H1 (cell line): Measurements from ENCODE around the gene WNT2.
"Not testable (repeated sequence)": the region's sequence is repeated elsewhere in the genome, so short reads cannot be mapped to it uniquely, and the experiment has no call there.

Source experiments
- BACH1 ChIP-seq: IDR thresholded peaks from 2 replicates; pipeline ENCODE4 v1.6.1; 2012; ENCODE audit warnings: low read length, improper control_type of control experiment
- EZH2 ChIP-seq: fragments of 200-600 bp; sonication (generic); IDR thresholded peaks from 2 replicates; pipeline ENCODE4 v1.7.1; 2012; ENCODE audit warnings: low read depth, mild to moderate bottlenecking, moderate library complexity, low read length, inconsistent platforms; ENCODE audit not compliant: severe bottlenecking

DNA sequence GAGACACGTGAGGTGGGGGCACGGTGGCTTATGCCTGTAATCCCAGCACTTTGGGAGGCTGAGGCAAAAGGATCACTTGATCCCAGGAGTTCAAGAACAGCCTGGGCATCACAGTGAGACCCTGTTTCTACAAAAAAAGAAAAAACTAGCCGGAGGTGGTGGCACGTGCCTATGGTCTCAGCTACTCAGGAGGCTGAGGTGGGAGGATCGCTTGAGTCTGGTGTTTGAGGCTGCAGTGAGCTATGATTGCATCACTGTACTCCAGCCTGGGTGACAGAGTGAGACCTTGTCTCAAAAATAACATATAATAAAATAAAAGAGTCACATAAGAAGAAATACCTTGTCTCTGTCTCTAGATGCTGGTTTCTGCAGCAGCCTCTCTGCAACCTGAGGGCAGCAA, 22.4 kb downstream of the WNT2 start:
- TF ChIP-seq EZH2, BACH1: not testable (repeated sequence)
